Mesenchymal stem cell (in vitro differentiated cells and primary cell): ENCODE data around the gene PML.
"Not testable (repeated sequence)": the region's sequence is repeated elsewhere in the genome, so short reads cannot be mapped to it uniquely, and the experiment has no call there.

Source experiments
- DNase-seq: peaks from one replicate; pipeline ENCODE4 v3.0.0-alpha.2; 2013
- H2AFZ ChIP-seq: one replicate; pipeline ENCODE4 v1.6.1; 2013; ENCODE audit warnings: low read depth, mild to moderate bottlenecking, control low read depth, inconsistent platforms, low read length, moderate library complexity
- H2AK5ac ChIP-seq: 2 replicates; pipeline ENCODE4 v1.6.1; 2013; ENCODE audit warnings: low read length, moderate library complexity, mild to moderate bottlenecking, inconsistent platforms; ENCODE audit not compliant: severe bottlenecking
- H2BK120ac ChIP-seq: one replicate; pipeline ENCODE4 v1.6.1; 2013; ENCODE audit warnings: low read depth, mild to moderate bottlenecking, inconsistent platforms, low read length, moderate library complexity
- H2BK12ac ChIP-seq, 2 experiments: one replicate each; pipeline ENCODE4 v1.6.1; 2013; ENCODE audit warnings: inconsistent platforms in 2 of 2, low read length in 2 of 2, mild to moderate bottlenecking in 2 of 2, moderate library complexity in 2 of 2, control low read depth in 1 of 2
- H2BK15ac ChIP-seq: one replicate; pipeline ENCODE4 v1.6.1; 2013; ENCODE audit warnings: mild to moderate bottlenecking, low read depth, inconsistent platforms; ENCODE audit not compliant: poor library complexity, severe bottlenecking
- H2BK5ac ChIP-seq: 2 replicates; pipeline ENCODE4 v1.6.1; 2013; ENCODE audit warnings: low read depth, mild to moderate bottlenecking, low read length, control low read depth, inconsistent platforms; ENCODE audit not compliant: poor library complexity, severe bottlenecking
- H3K14ac ChIP-seq, 2 experiments: one replicate each; pipeline ENCODE4 v1.6.1; 2013; ENCODE audit warnings: inconsistent platforms in 2 of 2, low read length in 2 of 2, control low read depth in 1 of 2, mild to moderate bottlenecking in 1 of 2, moderate library complexity in 1 of 2
- H3K18ac ChIP-seq, 2 experiments: one replicate each; pipeline ENCODE4 v1.6.1; 2013; ENCODE audit warnings: inconsistent platforms in 2 of 2, low read length in 2 of 2, control low read depth in 1 of 2, low read depth in 1 of 2, mild to moderate bottlenecking in 1 of 2
- H3K23ac ChIP-seq, 2 experiments: one replicate each; pipeline ENCODE4 v1.6.1; 2013; ENCODE audit warnings: inconsistent platforms in 2 of 2, low read length in 2 of 2, mild to moderate bottlenecking in 2 of 2, moderate library complexity in 2 of 2, control low read depth in 1 of 2
- H3K27ac ChIP-seq: 2 replicates; pipeline ENCODE4 v1.5.1; 2013; ENCODE audit warnings: mild to moderate bottlenecking, moderate library complexity, low read length, control low read depth, inconsistent platforms; ENCODE audit not compliant: poor library complexity, severe bottlenecking
- H3K27me3 ChIP-seq, 2 experiments: 2 replicates each; pipeline versions ENCODE4 v1.6.1 to v1.7.0; 2013; ENCODE audit warnings: low read length in 2 of 2, mild to moderate bottlenecking in 2 of 2, moderate library complexity in 2 of 2, control low read depth in 1 of 2, inconsistent platforms in 1 of 2; ENCODE audit not compliant: control insufficient read depth in 1 of 2, insufficient read depth in 1 of 2
- H3K36me3 ChIP-seq, 2 experiments: 2 replicates each; pipeline versions ENCODE4 v1.6.1 to v1.7.0; 2013; ENCODE audit warnings: low read length in 2 of 2, control low read depth in 1 of 2, inconsistent platforms in 1 of 2, low read depth in 1 of 2, mild to moderate bottlenecking in 1 of 2; ENCODE audit not compliant: insufficient read depth in 2 of 2, control insufficient read depth in 1 of 2
- H3K4ac ChIP-seq, 2 experiments: one replicate each; pipeline ENCODE4 v1.6.1; 2013; ENCODE audit warnings: inconsistent platforms in 2 of 2, low read length in 2 of 2, mild to moderate bottlenecking in 2 of 2, moderate library complexity in 2 of 2, control low read depth in 1 of 2, low read depth in 1 of 2
- H3K4me1 ChIP-seq: 2 replicates; pipeline ENCODE4 v1.6.1; 2013; ENCODE audit warnings: low read depth, low read length, control low read depth; ENCODE audit not compliant: control insufficient read depth, insufficient read depth
- H3K4me2 ChIP-seq: 2 replicates; pipeline ENCODE4 v1.6.1; 2013; ENCODE audit warnings: low read length, mild to moderate bottlenecking, inconsistent platforms; ENCODE audit not compliant: poor library complexity, severe bottlenecking
- H3K4me3 ChIP-seq, 2 experiments: 2 replicates each; pipeline versions ENCODE4 v1.5.1 to v1.7.0; 2013; ENCODE audit warnings: low read length in 2 of 2, mild to moderate bottlenecking in 2 of 2, control low read depth in 1 of 2, low read depth in 1 of 2; ENCODE audit not compliant: insufficient read depth in 1 of 2
- H3K79me1 ChIP-seq: replicated peaks from 2 replicates; pipeline ENCODE4 v1.6.1; 2013; ENCODE audit warnings: mild to moderate bottlenecking, control low read depth, low read length, inconsistent platforms; ENCODE audit not compliant: poor library complexity, severe bottlenecking
- H3K9ac ChIP-seq: 2 replicates; pipeline ENCODE4 v1.7.0; 2013; ENCODE audit warnings: mild to moderate bottlenecking, low read length, moderate library complexity
- H3K9me3 ChIP-seq: 2 replicates; pipeline ENCODE4 v1.7.0; 2013; ENCODE audit warnings: mild to moderate bottlenecking, low read length; ENCODE audit not compliant: control insufficient read depth
- H4K8ac ChIP-seq: one replicate; pipeline ENCODE4 v1.6.1; 2013; ENCODE audit warnings: inconsistent platforms, mild to moderate bottlenecking, low read length, moderate library complexity
- H4K91ac ChIP-seq: one replicate; pipeline ENCODE4 v1.6.1; 2013; ENCODE audit warnings: mild to moderate bottlenecking, low read length, inconsistent platforms
- WGBS: methylation state at CpG from one replicate; pipeline ENCODE4 v1.1.7; 2013; ENCODE audit warnings: mixed read lengths; 5-methylcytosine and 5-hydroxymethylcytosine counted together

PML gene

GRCh38 chr15:74059050-74059833, 64.7 kb downstream of the PML start:
- not testable (repeated sequence) for H3K23ac ChIP-seq, H2AFZ ChIP-seq, H3K36me3 ChIP-seq, H2BK12ac ChIP-seq, H3K14ac ChIP-seq, H2BK15ac ChIP-seq, H2BK120ac ChIP-seq, DNase-seq, H3K27ac ChIP-seq, H2BK5ac ChIP-seq, H4K91ac ChIP-seq, H4K8ac ChIP-seq, H2AK5ac ChIP-seq, H3K4me3 ChIP-seq, H3K4me1 ChIP-seq, H3K18ac ChIP-seq, H3K4me2 ChIP-seq, H3K9ac ChIP-seq, H3K79me1 ChIP-seq, H3K9me3 ChIP-seq, H3K4ac ChIP-seq
- peaks cover 14 to 16% of the 10 kb centered on the region in 2 experiments for H3K27me3 ChIP-seq
- 77% methylated on average over 5 of the region's 6 CpGs for WGBS

DNA sequence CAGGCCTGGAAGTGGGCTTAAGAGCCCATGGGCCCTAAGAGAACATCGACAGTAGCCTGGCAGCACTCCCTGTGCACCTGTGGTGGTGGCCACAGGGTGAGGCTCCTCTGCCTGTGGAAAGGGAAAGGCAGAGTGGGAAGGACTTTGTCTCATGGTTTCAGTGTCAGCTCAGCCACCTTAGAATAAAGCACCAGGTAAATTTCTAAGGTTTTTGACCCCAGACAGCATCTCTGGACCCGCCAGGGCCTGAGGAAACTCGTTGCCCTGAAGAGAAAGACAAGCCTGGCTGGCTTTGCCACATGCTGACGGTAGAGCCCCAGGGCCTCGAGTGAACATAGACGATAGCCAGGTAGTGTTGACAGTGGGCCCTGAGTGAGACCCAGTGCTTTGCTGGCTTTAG, 65.7 kb downstream of the PML start:
- H4K8ac ChIP-seq, result no peak overlapping the region
- H3K27me3 ChIP-seq, result peaks cover 16 to 20% of the 10 kb centered on the region in 2 experiments
- H2AFZ ChIP-seq, result no peak overlapping the region
- H3K9me3 ChIP-seq, result no peaks in the 10 kb centered on the region
- H3K4ac ChIP-seq, result no peak overlapping the region
- no peaks in the 10 kb centered on the region for H3K79me1 ChIP-seq
- DNase-seq, result no peak
- H2BK12ac ChIP-seq, result no peak overlapping the region
- WGBS, result 78% methylated on average over 6 of the region's 6 CpGs
- H3K4me1 ChIP-seq, result no peaks in the 10 kb centered on the region
- no peak overlapping the region for H3K4me3 ChIP-seq
- H3K14ac ChIP-seq, result no peak overlapping the region
- H2BK120ac ChIP-seq, result no peak overlapping the region
- no peak overlapping the region for H3K4me2 ChIP-seq
- H2BK5ac ChIP-seq, result no peak overlapping the region
- no peak overlapping the region for H3K23ac ChIP-seq
- no peak overlapping the region for H4K91ac ChIP-seq
- H3K27ac ChIP-seq, result no peak overlapping the region
- H3K36me3 ChIP-seq, result no peaks in the 10 kb centered on the region
- H2BK15ac ChIP-seq, result no peak overlapping the region
- no peak overlapping the region for H2AK5ac ChIP-seq
- H3K18ac ChIP-seq, result no peak overlapping the region
- no peak overlapping the region for H3K9ac ChIP-seq

DNA sequence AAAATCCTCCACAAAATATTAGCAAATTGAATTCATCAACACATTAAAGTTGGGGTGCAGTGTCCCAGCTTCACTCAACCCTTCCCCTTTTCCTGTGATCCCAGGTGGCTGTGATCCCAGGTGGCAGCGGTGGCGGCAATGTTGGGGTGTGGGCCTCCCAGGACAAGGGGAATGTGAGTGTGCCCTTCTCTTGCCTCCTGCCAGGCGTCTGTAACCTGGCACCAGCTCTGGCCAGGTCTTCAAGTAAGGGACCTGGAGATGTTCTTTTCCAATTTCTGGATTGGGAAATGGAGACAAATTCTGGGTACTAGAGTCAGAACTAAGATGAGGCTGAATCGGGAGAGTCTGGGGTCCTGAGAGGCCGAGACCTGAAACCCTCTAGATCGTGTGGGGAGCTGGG, 67.7 kb downstream of the PML start:
- H3K4ac ChIP-seq, result no peak overlapping the region
- no peaks in the 10 kb centered on the region for H3K4me1 ChIP-seq
- no peak overlapping the region for H3K27ac ChIP-seq
- WGBS, result 84% methylated on average over 6 of the region's 6 CpGs
- peaks cover 16 to 20% of the 10 kb centered on the region in 2 experiments for H3K27me3 ChIP-seq
- H2BK15ac ChIP-seq, result no peak overlapping the region
- no peak overlapping the region for H2BK5ac ChIP-seq
- H3K36me3 ChIP-seq, result no peaks in the 10 kb centered on the region
- H3K4me3 ChIP-seq, result no peak overlapping the region
- H3K18ac ChIP-seq, result no peak overlapping the region
- H3K23ac ChIP-seq, result no peak overlapping the region
- H3K4me2 ChIP-seq, result no peak overlapping the region
- H2AFZ ChIP-seq, result no peak overlapping the region
- no peak overlapping the region for H2AK5ac ChIP-seq
- H3K9ac ChIP-seq, result no peak overlapping the region
- no peak for DNase-seq
- H3K79me1 ChIP-seq, result no peaks in the 10 kb centered on the region
- no peak overlapping the region for H4K8ac ChIP-seq
- H3K14ac ChIP-seq, result no peak overlapping the region
- H2BK120ac ChIP-seq, result no peak overlapping the region
- H2BK12ac ChIP-seq, result no peak overlapping the region
- no peaks in the 10 kb centered on the region for H3K9me3 ChIP-seq
- no peak overlapping the region for H4K91ac ChIP-seq

DNA sequence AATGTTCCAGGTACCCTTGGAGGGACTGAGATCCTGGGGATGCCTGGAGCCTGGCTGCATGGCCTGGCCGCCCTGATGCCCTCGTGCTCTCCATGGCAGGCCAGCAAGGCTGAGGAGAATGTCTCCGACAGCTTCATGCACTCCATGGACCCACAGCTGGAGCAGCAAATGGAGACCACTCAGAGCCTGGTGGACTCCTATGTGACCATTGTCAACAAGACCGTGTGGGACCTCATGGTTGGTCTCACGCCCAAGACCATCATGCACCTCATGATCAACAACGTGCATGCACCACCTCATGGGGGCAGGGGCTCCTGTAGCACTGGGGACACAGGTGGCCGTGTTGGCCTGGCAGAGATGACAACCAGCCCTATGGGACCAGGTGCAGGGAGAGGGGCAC, 68.2 kb downstream of the PML start:
- no peak overlapping the region for H2AK5ac ChIP-seq
- H2BK5ac ChIP-seq, result no peak overlapping the region
- H2BK12ac ChIP-seq, result no peak overlapping the region
- H3K23ac ChIP-seq, result no peak overlapping the region
- no peak overlapping the region for H3K18ac ChIP-seq
- H2AFZ ChIP-seq, result no peak overlapping the region
- H3K4ac ChIP-seq, result no peak overlapping the region
- no peaks in the 10 kb centered on the region for H3K4me1 ChIP-seq
- H3K4me3 ChIP-seq, result no peak overlapping the region
- 87% methylated on average over 7 of the region's 7 CpGs for WGBS
- no peak overlapping the region for H3K27ac ChIP-seq
- H2BK120ac ChIP-seq, result no peak overlapping the region
- H3K79me1 ChIP-seq, result no peaks in the 10 kb centered on the region
- no peak overlapping the region for H3K9ac ChIP-seq
- H3K14ac ChIP-seq, result no peak overlapping the region
- H4K8ac ChIP-seq, result no peak overlapping the region
- H2BK15ac ChIP-seq, result no peak overlapping the region
- no peak for DNase-seq
- no peaks in the 10 kb centered on the region for H3K9me3 ChIP-seq
- H4K91ac ChIP-seq, result no peak overlapping the region
- H3K27me3 ChIP-seq, result peaks cover 16 to 20% of the 10 kb centered on the region in 2 experiments
- H3K36me3 ChIP-seq, result no peaks in the 10 kb centered on the region
- no peak overlapping the region for H3K4me2 ChIP-seq
